Measurements from ENCODE around the gene DBF4B. TPM values are rescaled to one million over a fixed set of nuclear protein-coding genes. Genes with fewer than 3 reads are reported as not detected.
A peak's percentile ranks its signal among the peaks of the same experiment; 100 is the strongest.

The DBF4B gene
- total and polyA plus RNA-seq, 7 donors: 0.60 to 7.8 (median 4.6) TPM

- Histone ChIP-seq H3K4me3 (no peak overlapping the region), H3K4me1 (peaks cover 0 to 36% (median 18%) of the 10 kb centered on the region in 4 donors), H3K27me3 (peaks cover 5 to 10% (median 9%) of the 10 kb centered on the region in 3 donors), H3K9me3 (no peaks in the 10 kb centered on the region), H3K27ac (no peak overlapping the region), H3K36me3 (no peaks in the 10 kb centered on the region)
- no peak for DNase-seq
- intact Hi-C loops (cut with DNase I): no loop called here
- 46 to 63% methylated on average over 6 of the region's 6 CpGs for WGBS, 2 donors
- no peak for TF ChIP-seq POLR2A (IDR thresholded peaks at IDR 0.05)
These were observed 64.7 kb downstream of the DBF4B start for GRCh38 chr17:44773140-44773539.

GRCh38 chr17:44774271-44775135 is 66.0 kb downstream of the DBF4B start:
- intact Hi-C loops (cut with DNase I): loop anchor here (1.0 to 5.0 kb wide), 3 partner anchors 53 to 246 kb away; no protein-coding TSS in a partner anchor
- Histone ChIP-seq H3K4me1 (peaks cover 0 to 45% (median 29%) of the 10 kb centered on the region in 4 donors), H3K36me3 (no peaks in the 10 kb centered on the region), H3K27ac (peak overlapping the region; percentile 43 to 90 (median 80)), H3K27me3 (peaks cover 5 to 10% (median 9%) of the 10 kb centered on the region in 3 donors), H3K9me3 (no peaks in the 10 kb centered on the region), H3K4me3 (peak overlapping the region; percentile 35 to 70 (median 56))
- TF ChIP-seq CTCF (IDR thresholded peaks at IDR 0.05) (peak; percentile 98 to 99 (median 99)), POLR2A (IDR thresholded peaks at IDR 0.05) (no peak), EP300 (IDR thresholded peaks at IDR 0.05) (no peak), POLR2AphosphoS5 (IDR thresholded peaks at IDR 0.05) (peak in 1 of 4 donors; percentile 16)
- DNase-seq: peak; percentile 92
- 14 to 28% methylated on average over 42 of the region's 42 CpGs for WGBS, 2 donors

- TF ChIP-seq POLR2A (IDR thresholded peaks at IDR 0.05) (no peak), POLR2AphosphoS5 (IDR thresholded peaks at IDR 0.05) (peak in 1 of 4 donors; percentile 61), CTCF (IDR thresholded peaks at IDR 0.05) (peak in 1 of 4 experiments; percentile 28), EP300 (IDR thresholded peaks at IDR 0.05) (no peak)
- H3K4me1 ChIP-seq: peaks cover 0 to 53% (median 35%) of the 10 kb centered on the region in 4 donors
- no peaks in the 10 kb centered on the region for H3K9me3 ChIP-seq
- peak overlapping the region; percentile 43 to 90 (median 80) for H3K27ac ChIP-seq
- H3K36me3 ChIP-seq: no peaks in the 10 kb centered on the region
- H3K27me3 ChIP-seq: peaks cover 5 to 10% (median 9%) of the 10 kb centered on the region in 3 donors
- peak overlapping the region; percentile 35 to 70 (median 56) for H3K4me3 ChIP-seq
- 1% methylated on average over 50 of the region's 50 CpGs for WGBS, 2 donors
- intact Hi-C loops (cut with DNase I): loop anchor here (1.0 to 5.0 kb wide), 2 partner anchors 52 to 245 kb away; no protein-coding TSS in a partner anchor
- DNase-seq: peak; percentile 99
These were observed 66.8 kb downstream of the DBF4B start for GRCh38 chr17:44775136-44775837.

GRCh38 chr17:44775838-44776621 is 67.6 kb downstream of the DBF4B start:
- Histone ChIP-seq H3K27me3 (peaks cover 5 to 10% (median 9%) of the 10 kb centered on the region in 3 donors), H3K4me1 (peaks cover 0 to 61% (median 40%) of the 10 kb centered on the region in 4 donors), H3K9me3 (no peaks in the 10 kb centered on the region), H3K27ac (peak overlapping the region; percentile 59 to 90 (median 86)), H3K36me3 (no peaks in the 10 kb centered on the region), H3K4me3 (peak overlapping the region; percentile 37 to 70 (median 56))
- no peak for DNase-seq
- intact Hi-C loops (cut with DNase I): loop anchor here (1.0 to 5.0 kb wide), 2 partner anchors 51 to 244 kb away; no protein-coding TSS in a partner anchor
- peak; percentile 9 to 56 for TF ChIP-seq POLR2A (IDR thresholded peaks at IDR 0.05)
- no peak for TF ChIP-seq CTCF (IDR thresholded peaks at IDR 0.05)
- TF ChIP-seq EP300 (IDR thresholded peaks at IDR 0.05): no peak
- TF ChIP-seq POLR2AphosphoS5 (IDR thresholded peaks at IDR 0.05): peak; percentile 36 to 69 (median 62)
- 4 to 11% methylated on average over 43 of the region's 43 CpGs for WGBS, 2 donors

All from sigmoid colon (tissue), 7 donors.